H9 (cell line): ENCODE data around the gene PLEK. TPM values are rescaled to one million over a fixed set of nuclear protein-coding genes. Genes with fewer than 3 reads are reported as not detected.

Experiments
- DNase-seq: peaks from one replicate; pipeline ENCODE4 v3.0.0-alpha.2; 2017
- H2AFZ ChIP-seq: one replicate; pipeline ENCODE4 v1.6.1; 2013; ENCODE audit warnings: mild to moderate bottlenecking, low read length, control low read depth, moderate library complexity
- H2AK5ac ChIP-seq: 2 replicates; pipeline ENCODE4 v1.6.1; 2013; ENCODE audit warnings: low read length, control low read depth, mixed read lengths; ENCODE audit not compliant: insufficient read length
- H2BK120ac ChIP-seq: one replicate; pipeline ENCODE4 v1.6.1; 2013; ENCODE audit warnings: low read depth, mild to moderate bottlenecking, low read length, control low read depth, inconsistent platforms; ENCODE audit not compliant: poor library complexity, severe bottlenecking
- H2BK12ac ChIP-seq: 2 replicates; pipeline ENCODE4 v1.6.1; 2013; ENCODE audit warnings: low read length, control low read depth, mixed read lengths, low read depth; ENCODE audit not compliant: insufficient read length
- H2BK15ac ChIP-seq: 2 replicates; pipeline ENCODE4 v1.6.1; 2013; ENCODE audit warnings: low read depth, low read length, control low read depth
- H2BK20ac ChIP-seq: one replicate; pipeline ENCODE4 v1.6.1; 2013; ENCODE audit warnings: low read depth, mild to moderate bottlenecking, low read length, control low read depth, inconsistent platforms; ENCODE audit not compliant: poor library complexity, severe bottlenecking
- H2BK5ac ChIP-seq: 2 replicates; pipeline ENCODE4 v1.6.1; 2013; ENCODE audit warnings: low read length, control low read depth, mixed read lengths; ENCODE audit not compliant: insufficient read length
- H3K14ac ChIP-seq: 2 replicates; pipeline ENCODE4 v1.6.1; 2013; ENCODE audit warnings: low read length, control low read depth; ENCODE audit not compliant: insufficient read depth
- H3K18ac ChIP-seq: 2 replicates; pipeline ENCODE4 v1.6.1; 2013; ENCODE audit warnings: low read depth, mild to moderate bottlenecking, mixed read lengths, low read length, control low read depth; ENCODE audit not compliant: insufficient read length
- H3K23ac ChIP-seq: 2 replicates; pipeline ENCODE4 v1.6.1; 2013; ENCODE audit warnings: low read length, control low read depth, mixed read lengths, low read depth; ENCODE audit not compliant: insufficient read length
- H3K23me2 ChIP-seq: 2 replicates; pipeline ENCODE4 v1.6.1; 2013; ENCODE audit warnings: low read depth, mild to moderate bottlenecking, mixed read lengths, low read length, control low read depth; ENCODE audit not compliant: insufficient read length, poor library complexity, severe bottlenecking
- H3K27ac ChIP-seq: 2 replicates; pipeline ENCODE4 v1.5.1; 2013; ENCODE audit warnings: low read length, control low read depth, mixed read lengths, low read depth; ENCODE audit not compliant: insufficient read length
- H3K27me3 ChIP-seq: 2 replicates; pipeline ENCODE4 v1.6.1; 2013; ENCODE audit warnings: low read length, control low read depth, inconsistent platforms; ENCODE audit not compliant: insufficient read depth
- H3K4ac ChIP-seq: 2 replicates; pipeline ENCODE4 v1.6.1; 2013; ENCODE audit warnings: low read depth, mild to moderate bottlenecking, control low read depth, inconsistent platforms, low read length, moderate library complexity
- H3K4me1 ChIP-seq: 2 replicates; pipeline ENCODE4 v1.6.1; 2013; ENCODE audit warnings: low read length, control low read depth, inconsistent platforms; ENCODE audit not compliant: insufficient read depth
- H3K4me2 ChIP-seq: 2 replicates; pipeline ENCODE4 v1.6.1; 2013; ENCODE audit warnings: low read length, control low read depth, mixed read lengths; ENCODE audit not compliant: insufficient read length, insufficient read depth
- H3K56ac ChIP-seq: 2 replicates; pipeline ENCODE4 v1.6.1; 2013; ENCODE audit warnings: low read depth, mild to moderate bottlenecking, mixed read lengths, low read length, control low read depth; ENCODE audit not compliant: insufficient read length
- H3K79me1 ChIP-seq: 2 replicates; pipeline ENCODE4 v1.6.1; 2013; ENCODE audit warnings: low read depth, mild to moderate bottlenecking, moderate library complexity, low read length, control low read depth, inconsistent platforms; ENCODE audit not compliant: insufficient read depth, poor library complexity, severe bottlenecking
- H3K79me2 ChIP-seq: 2 replicates; pipeline ENCODE4 v1.6.1; 2013; ENCODE audit warnings: low read length, control low read depth, inconsistent platforms; ENCODE audit not compliant: insufficient read depth
- H3K9ac ChIP-seq: 2 replicates; pipeline ENCODE4 v1.6.1; 2013; ENCODE audit warnings: low read length, control low read depth, mixed read lengths; ENCODE audit not compliant: insufficient read length; ENCODE audit errors: extremely low read depth
- H3K9me3 ChIP-seq: one replicate; pipeline ENCODE4 v1.6.1; 2013; ENCODE audit warnings: low read depth, low read length, inconsistent platforms; ENCODE audit not compliant: control insufficient read depth
- H3T11ph ChIP-seq: one replicate; pipeline ENCODE4 v1.6.1; 2013; ENCODE audit warnings: mild to moderate bottlenecking, low read length, control low read depth, inconsistent platforms
- H4K20me1 ChIP-seq: one replicate; pipeline ENCODE4 v1.6.1; 2013; ENCODE audit not compliant: control insufficient read depth, insufficient read length, insufficient read depth
- H4K5ac ChIP-seq: 2 replicates; pipeline ENCODE4 v1.6.1; 2013; ENCODE audit warnings: low read depth, mild to moderate bottlenecking, mixed read lengths, low read length, control low read depth; ENCODE audit not compliant: insufficient read length
- H4K8ac ChIP-seq: replicated peaks from 2 replicates; pipeline ENCODE4 v1.6.1; 2013; ENCODE audit warnings: low read length, control low read depth, mixed read lengths, low read depth; ENCODE audit not compliant: insufficient read length
- H4K91ac ChIP-seq: 2 replicates; pipeline ENCODE4 v1.6.1; 2013; ENCODE audit warnings: low read depth, mild to moderate bottlenecking, moderate library complexity, mixed read lengths, low read length, control low read depth; ENCODE audit not compliant: insufficient read length
- H3K27ac Mint-ChIP-seq, 3 experiments: 2 replicates in 2 of 3; 3 replicates in 1 of 3; pipeline ENCODE4 v1.8.0; 2020 to 2021; ENCODE audit warnings: mixed read lengths in 3 of 3, mild to moderate bottlenecking in 1 of 3, moderate library complexity in 1 of 3
- H3K27me3 Mint-ChIP-seq: 2 replicates; pipeline ENCODE4 v1.8.0; 2021; ENCODE audit warnings: low read depth, mild to moderate bottlenecking, moderate library complexity, mixed read lengths
- H3K36me3 Mint-ChIP-seq, 3 experiments: 2 replicates in 2 of 3; 3 replicates in 1 of 3; pipeline ENCODE4 v1.8.0; 2020 to 2021; ENCODE audit warnings: low read depth in 3 of 3, mixed read lengths in 3 of 3; ENCODE audit not compliant: insufficient read depth in 1 of 3
- H3K4me1 Mint-ChIP-seq, 2 experiments: 2 replicates each; pipeline ENCODE4 v1.8.0; 2020; ENCODE audit warnings: mixed read lengths in 2 of 2
- H3K4me3 Mint-ChIP-seq, 2 experiments: 2 replicates in 1 of 2; 3 replicates in 1 of 2; pipeline ENCODE4 v1.8.0; 2020 to 2021; ENCODE audit warnings: mild to moderate bottlenecking in 2 of 2, mixed read lengths in 2 of 2, moderate library complexity in 1 of 2
- H3K9me3 Mint-ChIP-seq, 2 experiments: 2 replicates in 1 of 2; 3 replicates in 1 of 2; pipeline ENCODE4 v1.8.0; 2020; ENCODE audit warnings: mild to moderate bottlenecking in 2 of 2, mixed read lengths in 2 of 2, moderate library complexity in 1 of 2
- WGBS: extraction: QIAGEN DNeasy Blood & Tissue Kit; methylation state at CpG from one replicate; pipeline ENCODE4 v1.1.7; 2013; ENCODE audit warnings: missing lambda C conversion rate, low lambda C conversion rate, mixed read lengths; ENCODE audit not compliant: insufficient read length; ENCODE audit errors: extremely low coverage; 5-methylcytosine and 5-hydroxymethylcytosine counted together
- total RNA-seq: library from RNA; stranded (reverse); gene quantifications from 2 replicates; pipeline ENCODE4 v1.2.1, GENCODE V29; 2021
- TF ChIP-seq, protein P1 (sequence below): fragments of 200-600 bp; sonication (generic); conservative IDR thresholded peaks from 3 replicates; pipeline ENCODE4 v1.8.0; 2021; ENCODE audit warnings: antibody characterized with exemption, mild to moderate bottlenecking

The PLEK gene
- total RNA-seq, 1 experiment from 2014 or later = not detected

DNA sequence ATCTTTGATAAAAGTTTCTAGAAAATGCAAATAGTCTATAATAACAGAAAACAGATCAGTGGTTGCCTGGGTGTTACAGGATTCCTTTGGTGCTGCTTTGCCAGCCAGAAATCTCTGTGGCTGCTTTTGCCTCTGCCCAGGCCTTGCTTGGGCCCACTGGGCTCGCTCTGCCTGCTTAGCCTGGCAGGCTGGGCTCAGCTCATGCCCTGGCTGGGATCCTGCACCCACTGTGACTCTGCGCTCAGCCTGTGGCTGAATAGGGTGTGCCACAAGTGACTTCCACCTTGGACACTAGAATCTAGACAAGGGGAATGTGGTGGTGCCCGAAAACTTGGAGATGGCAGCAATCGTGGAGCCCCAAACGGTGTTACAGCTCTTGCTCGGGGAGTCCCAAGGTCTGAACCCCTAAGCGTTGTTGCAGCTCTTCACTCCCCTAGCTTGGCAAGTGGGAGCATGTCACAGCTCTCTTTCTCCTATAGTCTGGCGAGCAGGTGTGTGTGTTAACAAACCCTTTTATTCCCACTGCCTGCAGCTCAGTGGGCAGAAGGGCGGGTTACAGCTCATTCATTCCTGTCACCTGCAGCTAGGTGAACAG, 51.1 kb downstream of the PLEK start:
- H3K4me1 ChIP-seq = peaks cover 3% of the 10 kb centered on the region; the same call in 1 of the 2 replicates
- H3K9me3 ChIP-seq = no peaks in the 10 kb centered on the region
- H2AFZ ChIP-seq = no peak overlapping the region
- H3K56ac ChIP-seq = no peak overlapping the region
- Mint-ChIP-seq H3K4me1 (peaks cover 28 to 33% of the 10 kb centered on the region in 2 experiments), H3K27ac (peak overlapping the region in 1 of 3 experiments; percentile 8; a peak in 1 of 7 replicates), H3K9me3 (no peaks in the 10 kb centered on the region), H3K4me3 (no peak overlapping the region), H3K27me3 (no peaks in the 10 kb centered on the region), H3K36me3 (no peaks in the 10 kb centered on the region; a peak in 1 of 7 replicates)
- H3K18ac ChIP-seq = no peak overlapping the region
- H3K9ac ChIP-seq = no peak overlapping the region
- TF ChIP-seq, protein P1, sequence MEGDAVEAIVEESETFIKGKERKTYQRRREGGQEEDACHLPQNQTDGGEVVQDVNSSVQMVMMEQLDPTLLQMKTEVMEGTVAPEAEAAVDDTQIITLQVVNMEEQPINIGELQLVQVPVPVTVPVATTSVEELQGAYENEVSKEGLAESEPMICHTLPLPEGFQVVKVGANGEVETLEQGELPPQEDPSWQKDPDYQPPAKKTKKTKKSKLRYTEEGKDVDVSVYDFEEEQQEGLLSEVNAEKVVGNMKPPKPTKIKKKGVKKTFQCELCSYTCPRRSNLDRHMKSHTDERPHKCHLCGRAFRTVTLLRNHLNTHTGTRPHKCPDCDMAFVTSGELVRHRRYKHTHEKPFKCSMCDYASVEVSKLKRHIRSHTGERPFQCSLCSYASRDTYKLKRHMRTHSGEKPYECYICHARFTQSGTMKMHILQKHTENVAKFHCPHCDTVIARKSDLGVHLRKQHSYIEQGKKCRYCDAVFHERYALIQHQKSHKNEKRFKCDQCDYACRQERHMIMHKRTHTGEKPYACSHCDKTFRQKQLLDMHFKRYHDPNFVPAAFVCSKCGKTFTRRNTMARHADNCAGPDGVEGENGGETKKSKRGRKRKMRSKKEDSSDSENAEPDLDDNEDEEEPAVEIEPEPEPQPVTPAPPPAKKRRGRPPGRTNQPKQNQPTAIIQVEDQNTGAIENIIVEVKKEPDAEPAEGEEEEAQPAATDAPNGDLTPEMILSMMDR = no peak
- no peak overlapping the region for H3K27ac ChIP-seq
- no peaks in the 10 kb centered on the region for H3K79me2 ChIP-seq
- no peak overlapping the region for H2BK120ac ChIP-seq
- no peaks in the 10 kb centered on the region for H4K20me1 ChIP-seq
- H4K91ac ChIP-seq = no peak overlapping the region
- H2BK20ac ChIP-seq = no peak overlapping the region
- no peak overlapping the region for H3K4me2 ChIP-seq
- H3K23ac ChIP-seq = no peak overlapping the region
- H2BK15ac ChIP-seq = no peak overlapping the region
- no peak overlapping the region for H4K5ac ChIP-seq
- WGBS = no CpG with 5 or more reads among the region's 9 CpGs
- H2AK5ac ChIP-seq = no peak overlapping the region
- H3K23me2 ChIP-seq = no peaks in the 10 kb centered on the region
- no peak overlapping the region for H3T11ph ChIP-seq
- no peak overlapping the region for H3K14ac ChIP-seq
- H3K27me3 ChIP-seq = no peaks in the 10 kb centered on the region
- DNase-seq = no peak
- no peak overlapping the region for H2BK12ac ChIP-seq
- H4K8ac ChIP-seq = no peak overlapping the region
- no peaks in the 10 kb centered on the region for H3K79me1 ChIP-seq
- H2BK5ac ChIP-seq = no peak overlapping the region
- H3K4ac ChIP-seq = no peak overlapping the region
